Epithelial cell of proximal tubule (primary cell): ENCODE data around the gene UBXN1. TPM values are rescaled to one million over a fixed set of nuclear protein-coding genes. Genes with fewer than 3 reads are reported as not detected.

ENCODE experiments used
- DNase-seq: peaks from one replicate; pipeline ENCODE4 v3.0.0-alpha.2; 2011; ENCODE audit warnings: low read depth
- H3K4me3 ChIP-seq: 2 replicates; pipeline ENCODE4 v1.5.1; 2011; ENCODE audit warnings: low read depth, mild to moderate bottlenecking, low read length
- CTCF ChIP-seq: conservative IDR thresholded peaks from 2 replicates; pipeline ENCODE4 v1.5.1; 2012; ENCODE audit warnings: low read depth, mild to moderate bottlenecking, low read length
- total RNA-seq: library from RNA; depleted of rRNA; stranded (reverse); fragments of >200 nt; gene quantifications from 2 replicates; pipeline ENCODE4 v1.2.3, GENCODE V29; 2015

Gene UBXN1
- total RNA-seq, 1 donor from 2014 or later: 235 TPM

DNA sequence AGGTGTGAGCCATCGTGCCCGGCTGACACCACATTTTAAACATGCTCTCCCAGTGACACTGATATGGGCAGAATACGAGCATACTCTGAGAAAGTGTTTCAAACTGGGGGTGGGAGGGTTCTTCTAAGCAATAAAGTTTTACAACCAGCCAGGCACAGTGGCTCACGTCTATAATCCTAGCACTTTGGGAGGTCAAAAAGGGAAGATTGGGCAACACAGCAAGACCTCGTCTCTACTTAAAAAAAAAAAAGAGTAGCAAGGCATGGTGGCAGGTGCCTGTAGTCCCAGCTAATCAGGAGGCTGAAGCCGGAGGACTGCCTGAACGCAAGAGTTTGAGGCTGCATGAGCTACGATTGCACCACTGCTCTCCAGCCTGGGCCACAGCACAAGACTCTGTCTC, 34.7 kb downstream of the UBXN1 start:
- H3K4me3 ChIP-seq: no peak overlapping the region
- no peak for TF ChIP-seq CTCF
- DNase-seq: no peak

DNA sequence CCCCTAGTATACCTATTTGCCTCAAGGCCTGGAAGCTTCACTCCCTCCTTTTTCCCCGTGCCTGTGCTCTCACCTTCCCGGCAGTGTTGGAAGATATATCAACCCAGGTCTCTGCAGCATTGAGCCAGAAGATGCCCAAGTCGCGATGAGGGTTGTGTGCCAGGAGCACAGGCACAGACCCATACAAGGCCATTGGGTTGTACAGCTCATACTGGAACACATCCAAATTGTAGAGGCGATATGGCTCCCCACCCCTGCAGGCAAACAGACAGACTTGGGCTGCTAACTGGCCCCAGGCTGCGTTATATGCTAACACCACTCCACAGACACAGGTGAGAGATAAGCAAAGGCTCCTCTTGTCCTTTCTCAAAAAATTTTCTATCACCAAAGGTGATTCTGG, 46.4 kb downstream of the UBXN1 start:
- no peak overlapping the region for H3K4me3 ChIP-seq
- no peak for TF ChIP-seq CTCF
- DNase-seq: no peak

DNA sequence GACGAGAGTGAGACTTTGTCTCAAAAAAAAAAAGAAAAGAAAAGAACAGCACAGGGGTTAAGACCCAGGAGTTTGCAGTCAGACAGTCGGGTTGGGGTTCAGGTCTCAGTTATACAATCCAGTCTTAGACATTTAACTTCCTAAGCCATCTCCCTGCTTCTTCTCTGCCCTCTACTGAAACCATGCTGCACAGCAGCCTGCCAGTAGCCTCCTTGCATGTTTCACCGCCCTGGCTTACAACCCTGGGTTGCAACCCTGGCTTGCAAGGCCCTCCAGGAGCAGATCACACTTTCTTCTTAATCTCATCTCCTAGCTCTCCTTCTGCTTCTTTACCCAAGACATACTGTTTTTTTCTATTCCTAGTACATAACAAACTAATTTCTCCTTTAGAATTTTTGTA, 51.2 kb downstream of the UBXN1 start:
- TF ChIP-seq CTCF: peak; percentile 17
- H3K4me3 ChIP-seq: no peak overlapping the region
- no peak for DNase-seq

Other genes starting within 250 kb of the UBXN1 start
- 198 and 296 TPM in 2 replicates for gene AHNAK, start 132.3 kb downstream of the UBXN1 start, total RNA-seq
- 2,115 and 2,170 TPM in 2 replicates for gene EEF1G, start 105.2 kb downstream of the UBXN1 start, total RNA-seq
- 9.4 and 10.1 TPM in 2 replicates for gene TUT1, start 87.5 kb downstream of the UBXN1 start, total RNA-seq
- gene MTA2, start 77.2 kb downstream of the UBXN1 start, total RNA-seq: 109 and 153 TPM in 2 replicates
- gene EML3, start 66.3 kb downstream of the UBXN1 start, total RNA-seq: 29.7 and 31.8 TPM in 2 replicates
- gene ROM1, start 65.8 kb downstream of the UBXN1 start, total RNA-seq: 1.2 and 1.4 TPM in 2 replicates
- 43.6 and 67.7 TPM in 2 replicates for gene B3GAT3, start 57.1 kb downstream of the UBXN1 start, total RNA-seq
- 191 and 281 TPM in 2 replicates for gene GANAB, start 32.5 kb downstream of the UBXN1 start, total RNA-seq
- 19.4 and 26.5 TPM in 2 replicates for gene INTS5, start 25.8 kb downstream of the UBXN1 start, total RNA-seq
- gene C11orf98, start 13.9 kb downstream of the UBXN1 start, total RNA-seq: 125 and 129 TPM in 2 replicates
- 21.0 and 26.3 TPM in 2 replicates for gene CSKMT, start 13.8 kb downstream of the UBXN1 start, total RNA-seq
- gene UQCC3, start 7.4 kb downstream of the UBXN1 start, total RNA-seq: 18.6 and 27.9 TPM in 2 replicates
- gene LBHD1, start 6.8 kb downstream of the UBXN1 start, total RNA-seq: 2.2 and 3.0 TPM in 2 replicates
- not detected in 2 replicates for gene LRRN4CL, start 10.5 kb upstream of the UBXN1 start, total RNA-seq
- 42.1 and 96.6 TPM in 2 replicates for gene BSCL2, start 28.4 kb upstream of the UBXN1 start, total RNA-seq
- gene GNG3, start 28.6 kb upstream of the UBXN1 start, total RNA-seq: not detected in 2 replicates
- gene HNRNPUL2, start 48.4 kb upstream of the UBXN1 start, total RNA-seq: 8.0 and 8.5 TPM in 2 replicates
- 35.7 and 39.1 TPM in 2 replicates for gene TTC9C, start 49.4 kb upstream of the UBXN1 start, total RNA-seq
- gene ZBTB3, start 75.1 kb upstream of the UBXN1 start, total RNA-seq: 10.6 and 16.8 TPM in 2 replicates
- gene POLR2G, start 82.5 kb upstream of the UBXN1 start, total RNA-seq: 88.2 and 137 TPM in 2 replicates
- gene TAF6L, start 92.3 kb upstream of the UBXN1 start, total RNA-seq: 12.4 and 26.8 TPM in 2 replicates
- gene TMEM179B, start 108.3 kb upstream of the UBXN1 start, total RNA-seq: 52.8 and 97.7 TPM in 2 replicates
- gene TMEM223, start 112.9 kb upstream of the UBXN1 start, total RNA-seq: 51.1 and 58.9 TPM in 2 replicates
- 49.4 and 56.3 TPM in 2 replicates for gene NXF1, start 126.4 kb upstream of the UBXN1 start, total RNA-seq
- gene STX5, start 153.0 kb upstream of the UBXN1 start, total RNA-seq: 21.2 and 28.6 TPM in 2 replicates
- not detected in 2 replicates for gene TEX54, start 153.8 kb upstream of the UBXN1 start, total RNA-seq
- gene WDR74, start 160.5 kb upstream of the UBXN1 start, total RNA-seq: 55.3 and 87.4 TPM in 2 replicates
- 97.4 and 219 TPM in 2 replicates for gene SLC3A2, start 201.8 kb upstream of the UBXN1 start, total RNA-seq
- not detected in 2 replicates for gene CHRM1, start 242.3 kb upstream of the UBXN1 start, total RNA-seq